ENCODE data around the gene WNT5B.
"Not testable (repeated sequence)": the region's sequence is repeated elsewhere in the genome, so short reads cannot be mapped to it uniquely, and the experiment has no call there.

WNT5B gene

DNA sequence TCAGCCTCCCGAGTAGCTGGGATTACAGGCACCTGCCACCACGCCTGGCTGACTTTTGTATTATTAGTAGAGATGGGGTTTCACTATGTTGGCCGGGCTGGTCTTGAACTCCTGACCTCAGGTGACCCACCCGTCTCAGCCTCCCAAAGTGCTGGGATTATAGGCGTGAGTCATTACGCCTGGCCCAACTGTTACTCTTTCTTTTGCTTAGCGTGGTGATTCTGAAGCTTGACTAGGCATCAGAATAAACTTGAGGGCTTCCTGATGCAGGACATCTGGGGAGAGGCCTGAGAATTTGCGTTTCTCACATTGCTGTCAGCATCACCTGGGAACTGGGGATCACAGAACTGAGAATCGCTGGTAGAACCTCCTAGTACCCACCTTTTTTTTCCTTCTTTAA is 26.3 kb upstream of the WNT5B start:
- not testable (repeated sequence) for DNase-seq

DNA sequence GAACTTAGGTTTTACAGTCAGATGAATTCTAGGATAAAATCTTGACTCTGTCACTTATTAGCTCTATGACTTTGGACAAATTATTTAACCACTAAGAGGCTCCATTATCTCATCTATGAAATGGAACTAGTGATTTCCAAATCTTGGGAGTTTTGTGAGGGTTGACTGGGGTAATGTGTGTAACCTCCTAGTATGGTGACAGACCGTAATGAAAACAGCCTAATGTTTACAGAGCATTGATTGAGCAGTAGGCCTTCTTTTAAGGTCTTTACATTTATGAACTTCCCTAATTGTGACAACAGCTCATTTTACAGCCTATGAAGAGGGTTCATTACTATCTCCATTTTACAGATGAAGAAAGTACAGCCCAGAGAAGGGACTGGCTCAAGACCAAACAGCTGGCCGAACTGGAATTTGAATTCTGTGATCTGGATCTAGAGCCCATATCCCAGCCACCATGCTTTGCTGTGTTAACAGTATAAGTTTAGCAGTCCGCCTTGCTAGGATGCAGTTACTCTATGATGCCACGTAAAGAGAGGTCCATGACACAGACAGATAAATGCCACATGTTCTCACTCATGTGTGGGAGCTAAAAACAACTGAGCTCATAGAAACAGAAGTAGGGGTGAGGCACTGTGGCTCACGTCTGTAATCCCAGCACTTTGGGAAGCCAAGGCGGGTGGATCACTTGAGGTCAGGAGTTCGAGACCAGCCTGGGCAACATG is 25.6 kb upstream of the WNT5B start:
- no peak for DNase-seq

DNA sequence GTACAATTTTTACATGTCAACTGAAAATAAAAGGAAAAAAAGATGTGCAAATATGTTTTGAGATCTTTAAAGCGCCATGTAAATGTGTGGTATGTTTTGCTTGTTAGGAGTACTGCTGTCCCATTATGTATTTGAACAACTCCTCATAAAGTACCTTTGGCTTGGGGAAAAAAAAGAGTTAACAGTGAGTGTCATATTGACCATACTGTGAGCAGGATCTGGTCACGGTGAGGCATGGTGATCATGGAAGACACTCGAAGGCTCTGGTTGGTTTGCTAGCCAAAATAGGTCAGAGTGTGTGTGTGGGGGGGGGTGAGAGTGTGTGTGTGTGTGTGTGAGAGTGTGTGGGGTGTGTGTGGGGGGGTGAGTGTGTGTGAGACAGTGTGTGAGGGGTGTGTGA is 24.6 kb upstream of the WNT5B start:
- DNase-seq: no peak

DNA sequence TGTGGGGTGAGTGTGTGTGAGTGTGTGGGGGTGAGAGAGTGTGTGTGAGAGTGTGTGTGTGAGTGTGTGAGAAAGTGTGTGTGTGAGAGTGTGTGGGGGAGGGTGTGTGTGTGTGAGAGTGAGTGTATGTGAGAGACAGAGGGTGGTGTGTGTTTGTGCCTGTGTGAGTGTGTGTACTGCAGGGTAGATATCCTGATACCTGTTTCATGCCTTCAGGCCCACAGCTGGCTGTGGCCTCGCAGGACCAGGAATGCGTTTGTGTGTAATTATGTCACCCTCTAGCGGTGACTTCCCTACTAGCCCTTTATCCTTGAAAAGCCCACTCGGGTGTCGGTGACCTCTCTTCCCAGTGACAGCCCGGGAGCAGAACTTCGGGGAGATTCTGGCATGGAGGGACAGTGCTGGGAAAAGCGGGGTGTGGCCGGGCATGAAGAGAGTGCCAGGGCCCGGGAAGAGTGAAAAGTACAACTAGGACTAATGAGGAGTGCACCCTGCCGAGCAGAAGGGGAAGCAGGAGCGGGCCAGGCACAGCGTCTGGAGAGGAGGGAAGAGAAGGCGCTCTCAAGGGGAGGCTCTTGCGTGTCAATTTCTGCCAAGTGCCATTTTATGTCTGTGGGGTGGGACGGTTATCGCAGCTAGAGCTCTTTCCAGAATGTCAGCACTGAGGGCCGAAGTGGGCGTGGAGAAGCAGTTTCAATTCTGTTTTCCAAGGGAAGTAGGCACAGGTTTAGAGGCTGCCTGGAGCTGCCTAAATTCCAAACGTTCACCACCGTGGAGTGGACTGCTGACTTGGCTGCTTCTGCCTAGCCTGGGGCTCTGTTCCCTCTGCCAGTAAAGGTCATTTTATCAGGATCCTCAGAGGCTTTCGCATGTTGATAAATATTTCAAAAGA is 23.7 kb upstream of the WNT5B start:
- peak; percentile 45 for DNase-seq

DNA sequence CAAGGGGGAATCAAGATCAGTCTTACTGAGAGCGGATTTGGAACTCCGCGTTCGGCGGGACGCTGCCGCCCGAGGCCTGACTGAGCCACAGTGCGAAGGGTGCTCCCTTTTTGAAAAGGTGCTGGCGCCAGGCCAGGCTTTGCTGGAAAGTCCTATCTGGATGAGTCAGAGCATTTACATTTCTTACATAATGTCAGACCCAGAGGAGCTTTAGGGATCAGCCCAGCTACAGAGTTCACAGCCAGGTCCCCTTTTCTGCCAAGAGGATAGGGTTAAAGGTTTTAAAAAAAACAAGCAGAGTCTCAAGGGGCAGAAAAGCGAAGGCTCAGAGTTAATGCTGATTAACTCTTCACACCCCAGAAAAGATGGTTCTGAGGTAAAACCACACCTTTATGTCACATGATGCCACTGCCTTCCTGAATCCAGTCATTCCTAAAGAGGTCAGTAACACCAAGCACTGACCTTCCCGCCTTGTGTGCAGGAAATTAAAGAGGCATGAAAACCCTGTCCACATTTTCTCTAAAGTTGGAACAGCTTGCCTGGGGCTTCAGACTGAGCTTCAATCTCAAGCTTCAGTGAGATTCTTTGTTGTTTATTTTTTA is 22.9 kb upstream of the WNT5B start:
- DNase-seq: peak; percentile 78

DNA sequence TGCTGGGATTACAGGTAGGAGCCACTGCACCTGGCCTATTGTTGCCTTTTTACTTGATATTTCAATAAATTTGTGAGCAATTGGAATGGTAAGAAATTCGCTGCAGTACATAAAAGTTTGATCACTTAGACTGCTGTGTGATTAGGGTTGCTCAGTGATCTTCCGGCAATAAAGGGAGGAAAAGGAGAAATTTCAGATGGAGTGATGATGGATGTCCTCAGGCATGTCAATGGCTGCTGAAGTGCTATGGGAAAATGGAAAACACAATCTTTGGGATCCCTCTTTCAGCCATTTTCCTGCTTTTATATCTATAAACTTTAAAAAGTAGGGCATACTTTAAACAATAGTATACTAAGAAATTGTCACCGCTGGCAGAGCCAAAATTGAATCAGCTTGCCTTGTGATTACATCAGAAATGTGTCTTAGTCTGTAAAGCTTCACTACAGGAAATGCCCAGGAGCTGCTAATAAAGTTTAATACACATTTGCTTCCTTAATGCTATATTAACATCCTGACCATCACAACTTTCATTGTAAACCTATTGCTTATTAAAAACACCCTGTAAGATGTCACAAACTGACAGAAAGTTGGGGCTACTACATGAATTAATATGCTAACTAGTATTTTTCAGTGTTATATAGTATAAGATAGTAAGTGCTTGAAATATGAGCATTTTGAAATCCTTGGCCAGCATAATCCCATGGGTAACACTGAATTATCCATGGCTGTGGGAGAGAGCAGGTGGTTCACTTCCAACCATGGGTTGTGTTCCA is 20.9 kb upstream of the WNT5B start:
- no peak for DNase-seq

DNA sequence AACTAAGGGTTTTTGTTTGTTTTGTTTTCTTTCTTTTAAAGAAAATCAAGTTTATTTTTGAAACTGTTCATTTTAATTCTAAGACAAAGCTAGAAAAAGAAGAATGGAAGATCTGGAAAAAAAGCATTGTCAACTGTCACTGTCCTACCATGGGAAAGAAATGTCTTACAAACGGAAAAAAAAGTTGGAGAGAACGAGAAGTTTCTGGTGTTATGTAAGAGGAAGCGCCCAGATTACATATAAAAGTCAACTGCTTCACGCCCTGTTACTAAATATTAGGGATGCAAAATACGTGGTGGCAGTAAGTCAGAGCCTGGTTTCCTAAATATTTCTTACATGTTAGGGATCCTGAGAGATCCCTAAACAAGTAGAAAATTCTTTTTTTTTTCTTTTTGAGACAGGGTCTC is 20.3 kb upstream of the WNT5B start:
- no peak for DNase-seq

DNA sequence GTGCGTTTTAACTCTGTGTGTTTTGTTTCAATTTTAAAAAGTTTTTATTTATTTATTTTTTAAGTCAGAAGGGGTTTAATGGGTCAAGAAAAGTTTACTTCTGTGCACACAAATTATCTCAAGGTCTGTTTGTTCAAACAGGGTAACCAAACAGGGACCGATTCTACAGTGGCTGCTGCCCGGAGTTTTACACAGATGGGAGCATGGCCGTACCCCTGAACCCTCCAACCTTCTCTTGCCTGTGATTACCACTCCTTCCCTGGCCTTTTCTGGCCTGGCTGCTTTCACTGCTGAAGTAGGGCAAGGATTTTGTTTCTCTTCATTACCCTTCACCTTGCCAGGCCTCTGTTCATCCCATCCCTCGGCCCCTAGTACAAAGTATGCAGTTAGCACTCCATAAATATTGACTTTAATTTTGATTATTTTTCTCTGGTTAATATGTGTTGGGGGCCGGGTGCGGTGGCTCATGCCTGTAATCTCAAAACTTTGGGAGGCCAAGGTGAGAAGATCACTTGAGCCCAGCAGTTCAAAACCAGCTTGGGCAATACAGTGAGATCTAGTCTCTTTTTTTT is 18.9 kb upstream of the WNT5B start:
- DNase-seq: no peak

DNA sequence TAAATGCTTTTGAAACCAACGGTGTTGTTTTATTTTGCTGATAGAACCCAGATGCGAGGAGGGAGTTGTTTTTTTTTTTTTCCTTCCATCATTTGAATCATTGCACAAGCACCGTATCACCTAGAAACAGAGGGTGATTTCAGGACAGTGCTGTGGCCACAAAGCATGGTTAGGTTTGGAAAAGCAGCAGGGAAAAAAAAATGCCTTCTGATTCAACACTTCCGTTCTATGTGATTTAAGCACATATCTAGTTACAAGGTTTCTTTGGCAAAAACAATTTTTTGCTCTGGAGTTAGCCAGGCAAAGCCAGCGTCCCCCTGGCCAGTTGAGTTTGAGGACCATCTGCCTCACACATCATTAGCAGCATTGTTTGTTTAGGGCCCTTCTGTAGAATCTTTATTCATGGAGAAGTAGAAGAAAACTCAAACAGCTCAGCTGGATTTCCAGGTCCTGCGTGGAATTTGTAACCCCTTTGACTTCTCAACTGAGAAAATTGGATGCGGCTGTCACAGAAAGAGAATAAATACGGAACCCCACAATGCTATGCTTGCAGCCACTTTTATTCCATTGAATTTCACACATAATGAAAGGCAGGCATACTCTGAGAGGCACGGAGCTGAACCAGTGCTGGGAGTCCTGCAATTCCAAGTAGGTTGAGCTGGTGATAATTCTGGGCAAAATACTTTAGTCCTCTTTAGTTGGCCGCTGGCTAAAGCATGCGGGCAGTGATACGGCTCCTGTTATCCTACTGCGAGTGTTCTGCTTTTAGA is 17.0 kb upstream of the WNT5B start:
- DNase-seq: no peak

DNA sequence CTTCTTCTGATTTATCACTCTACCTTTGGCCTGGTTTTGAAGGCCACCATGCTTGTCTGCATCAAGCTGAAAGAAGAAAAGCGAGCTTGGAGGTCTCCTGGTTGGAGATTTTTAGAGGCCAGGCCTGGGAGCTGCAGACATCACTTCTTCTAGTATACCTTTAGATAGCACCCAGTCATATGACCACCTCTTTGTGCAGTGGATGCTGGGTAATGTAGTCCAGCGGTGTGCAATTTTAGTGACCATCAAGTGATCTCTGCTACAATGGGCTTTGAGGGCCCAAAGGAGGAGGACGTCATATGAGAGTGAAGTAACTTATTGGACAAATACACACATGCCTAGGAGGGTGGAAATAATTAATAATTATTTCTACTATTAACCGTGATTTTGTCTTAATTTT is 15.2 kb upstream of the WNT5B start:
- no peak for DNase-seq

DNA sequence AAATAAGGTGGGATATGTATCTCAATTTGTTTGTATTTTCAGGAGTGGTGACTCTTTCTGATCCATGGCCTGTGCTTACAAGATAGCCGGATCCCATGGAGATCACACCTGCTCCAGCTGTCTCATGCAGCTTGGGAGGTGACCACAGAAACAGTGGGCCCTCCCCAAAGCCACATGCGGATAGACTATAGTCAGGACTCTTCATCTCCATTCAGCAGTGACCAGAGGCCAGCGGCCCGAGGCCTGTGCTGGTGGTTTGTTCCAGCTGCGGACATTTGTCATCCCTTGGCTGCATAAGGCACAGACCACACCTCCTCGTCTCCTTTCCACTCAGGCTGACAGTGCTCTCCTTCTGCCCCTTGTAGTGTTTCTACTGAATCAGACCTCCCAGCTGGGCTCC is 14.7 kb upstream of the WNT5B start:
- DNase-seq: no peak

DNA sequence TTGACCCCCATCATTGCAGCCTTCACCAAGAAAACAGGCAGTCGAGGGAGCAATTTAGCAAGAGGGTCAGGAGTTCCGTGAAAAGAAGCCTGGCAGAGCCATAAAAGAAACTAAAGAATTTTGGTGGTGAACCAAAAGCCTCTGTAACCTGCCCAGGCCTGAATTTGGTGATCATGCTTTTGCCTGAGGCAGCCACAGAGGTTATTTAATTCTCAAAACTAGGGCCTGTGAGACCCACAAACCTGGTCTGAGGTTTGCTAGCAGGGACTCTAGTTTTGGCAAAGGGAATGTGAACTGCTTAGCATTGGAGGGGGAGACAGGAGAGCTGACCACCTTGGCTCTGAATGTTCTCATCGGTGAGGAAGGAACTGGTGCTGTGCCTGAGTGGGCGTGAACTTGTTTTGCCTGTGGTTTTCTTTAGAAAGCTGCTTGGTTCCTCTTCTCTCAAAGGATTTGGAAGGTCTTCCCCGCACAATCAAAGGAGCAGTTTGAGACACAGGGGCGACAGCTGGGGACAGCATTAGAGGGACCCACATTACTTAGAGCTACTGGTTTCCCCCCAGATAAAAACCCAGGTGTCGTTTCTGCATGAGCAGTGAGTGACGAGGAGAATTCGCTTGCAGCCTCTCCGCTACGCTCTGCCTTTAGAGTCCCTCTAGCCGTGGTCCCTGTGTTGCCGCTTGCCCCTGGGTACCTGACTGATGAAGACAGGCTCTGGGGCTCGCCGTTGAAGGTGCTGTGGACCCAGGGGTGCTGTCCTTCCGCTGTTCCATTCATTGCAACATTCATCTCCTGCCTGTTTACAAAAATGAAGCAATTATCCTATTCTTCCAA is 12.6 kb upstream of the WNT5B start:
- no peak for DNase-seq

DNA sequence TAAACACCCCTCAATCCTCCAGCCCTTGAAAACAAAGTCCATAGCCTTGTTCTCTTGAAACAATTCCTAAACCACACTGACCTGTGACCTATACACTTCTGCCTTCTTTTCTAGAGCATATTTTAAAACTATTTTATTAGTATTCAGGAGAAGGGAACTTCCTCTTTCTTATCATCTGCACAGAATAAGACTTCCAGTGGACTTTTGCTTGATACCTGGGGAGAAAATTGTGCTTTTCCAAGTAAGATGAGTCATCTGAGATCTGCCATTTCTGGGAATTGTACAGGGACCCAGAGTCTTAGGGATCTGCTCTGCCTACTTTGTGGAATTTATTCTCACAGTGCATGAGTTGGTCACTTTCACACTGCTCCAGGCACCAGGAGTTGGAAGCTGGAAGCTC is 10.5 kb upstream of the WNT5B start:
- no peak for DNase-seq

DNA sequence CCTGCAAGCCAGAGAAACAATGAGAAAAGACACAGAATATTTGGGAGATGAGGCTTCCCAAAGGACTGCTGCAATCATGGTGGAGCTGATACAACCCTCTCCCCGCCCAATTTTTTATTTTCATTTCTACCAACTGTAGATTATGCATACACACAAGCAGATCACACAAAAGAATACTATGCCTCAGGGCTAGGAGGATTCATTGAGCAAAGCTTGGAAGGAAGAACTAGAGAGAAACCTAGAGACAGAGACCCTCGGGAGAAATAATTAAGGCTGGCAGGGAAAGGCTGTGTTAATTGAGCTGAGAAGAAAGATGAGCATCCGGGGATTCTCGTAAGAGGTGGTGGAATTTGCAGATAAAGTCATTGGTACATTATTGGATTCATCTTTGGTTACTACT is 9.9 kb upstream of the WNT5B start:
- DNase-seq: no peak

DNA sequence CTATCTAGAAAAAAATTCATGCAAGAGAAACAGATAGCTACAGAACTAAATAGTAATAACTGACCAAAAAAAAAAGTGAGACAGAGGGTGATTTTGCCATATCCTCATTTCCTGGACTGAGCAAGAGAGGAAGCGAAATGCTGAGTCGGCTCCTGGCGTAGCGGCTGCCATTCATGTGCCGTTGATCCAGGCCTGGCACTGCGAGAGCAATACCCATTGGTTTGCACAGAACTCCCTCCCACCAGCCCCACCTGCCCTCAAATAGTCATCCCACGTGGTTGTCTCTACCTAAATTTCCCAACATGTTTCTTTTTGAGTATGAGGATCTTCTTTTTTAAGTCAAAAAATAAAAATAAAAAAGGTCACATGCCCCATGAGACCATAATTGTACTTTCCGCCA is 9.4 kb upstream of the WNT5B start:
- no peak for DNase-seq

DNA sequence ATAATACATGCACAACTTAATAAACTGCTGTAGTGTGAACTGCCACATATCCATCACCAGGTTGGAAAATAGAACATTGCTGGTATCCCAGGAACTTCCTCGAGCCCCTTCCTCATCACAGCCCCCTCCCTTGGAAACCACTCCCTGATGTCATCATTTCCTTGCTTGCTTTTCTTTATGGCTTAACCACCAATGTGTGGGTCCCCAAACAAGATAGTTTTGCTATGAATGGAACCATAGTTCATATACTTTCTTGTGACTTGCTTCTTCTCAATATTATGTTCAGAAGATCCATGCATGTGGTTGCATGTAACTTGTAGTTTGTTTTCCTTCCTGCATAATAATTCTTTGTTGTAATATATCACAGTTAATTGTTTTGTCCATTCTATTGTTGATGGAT is 8.9 kb upstream of the WNT5B start:
- no peak for DNase-seq

DNA sequence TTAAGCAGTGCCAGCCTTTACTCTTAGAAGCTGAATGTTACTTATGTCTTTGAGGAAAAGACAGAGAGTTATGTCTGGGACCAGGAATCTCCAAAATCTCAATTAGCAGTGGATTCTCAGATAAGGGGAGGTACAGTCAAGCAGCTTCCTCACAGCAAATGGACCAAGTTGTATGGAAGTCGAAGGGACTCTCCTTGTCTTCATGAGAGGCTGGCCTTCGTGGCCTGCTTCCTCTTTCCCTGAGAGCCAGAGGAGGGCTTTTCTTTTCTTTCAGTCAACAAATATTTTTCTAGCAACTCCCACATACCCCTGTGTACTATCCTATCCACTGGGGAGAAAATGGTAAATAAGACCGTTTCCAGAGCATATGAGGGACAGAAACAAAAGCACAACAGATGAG is 6.6 kb upstream of the WNT5B start:
- no peak for DNase-seq

DNA sequence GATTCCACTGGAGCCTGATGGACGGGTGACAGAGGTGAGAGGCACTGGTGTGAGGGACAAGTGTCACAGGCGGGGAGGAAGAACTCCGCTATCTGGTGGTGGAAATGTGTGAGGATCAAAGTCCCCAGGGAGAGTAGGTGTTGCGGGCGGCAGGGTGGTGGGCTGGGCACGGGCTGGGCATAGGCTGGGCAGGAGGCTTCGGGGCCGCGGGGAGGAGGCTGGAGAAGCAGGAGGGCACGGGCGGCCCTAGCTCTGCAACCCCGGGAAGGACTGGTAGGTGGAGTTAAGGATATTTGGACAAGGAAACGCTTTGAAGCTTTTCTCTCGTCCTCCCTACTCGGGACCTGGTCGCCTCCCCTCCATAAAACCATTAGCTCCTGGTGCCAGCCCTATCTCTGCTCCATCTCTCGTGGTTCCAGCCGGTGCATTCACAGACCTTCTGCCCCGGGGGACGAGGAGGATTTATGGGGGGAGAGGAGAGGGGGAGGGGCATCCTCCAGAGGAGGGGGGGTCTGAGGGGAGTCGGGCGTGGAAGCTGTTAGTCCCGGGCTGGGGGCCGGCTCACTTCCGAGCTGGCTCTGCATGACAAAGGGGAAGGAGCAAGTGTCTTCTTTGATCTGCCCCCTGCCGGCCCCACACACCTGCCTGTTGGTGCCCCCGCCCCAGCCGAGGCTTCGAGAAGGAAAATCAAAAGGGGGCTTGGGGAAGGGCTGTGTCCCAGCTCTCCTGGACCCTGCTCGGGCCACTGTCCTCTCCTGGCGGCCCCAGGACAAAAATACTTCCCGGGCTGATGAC is 504 bp downstream of the WNT5B start:
- peak; percentile 3 for DNase-seq

DNA sequence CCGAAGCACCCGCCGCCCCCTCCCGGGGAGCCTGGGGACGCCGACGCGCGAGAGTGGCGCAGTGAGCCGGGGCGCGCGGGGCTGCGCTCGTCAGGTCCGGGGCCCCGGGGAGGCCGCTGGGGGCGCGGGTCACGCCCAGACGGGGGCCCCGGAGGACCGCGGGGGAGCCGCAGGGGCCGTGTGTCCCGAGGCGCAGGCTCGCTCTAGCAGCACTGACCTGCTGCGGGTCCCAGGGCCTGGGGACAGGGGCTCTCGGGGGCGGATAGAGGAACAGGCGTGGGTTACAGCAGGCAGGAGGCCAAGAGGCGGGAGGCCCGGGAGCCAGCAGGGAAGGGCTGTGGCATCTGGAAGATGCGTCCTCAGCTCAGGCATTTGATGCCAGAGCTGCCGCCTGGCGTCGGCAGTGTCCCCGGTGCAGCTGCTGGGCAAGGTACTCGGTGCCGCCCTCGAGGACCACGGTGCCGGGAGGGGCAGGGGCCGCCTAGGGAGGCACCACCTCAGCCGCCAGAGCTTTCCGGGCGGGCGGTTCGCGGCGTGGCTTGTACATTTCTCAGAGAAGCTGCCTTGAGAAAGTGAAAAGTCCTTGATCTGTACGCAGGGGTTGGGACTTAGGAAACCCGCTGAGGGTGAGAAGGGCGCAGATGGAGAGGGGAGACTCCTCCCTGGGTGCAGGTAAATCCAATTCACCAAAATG is 1.2 kb downstream of the WNT5B start:
- peak; percentile 21 for DNase-seq

Data from activated naive CD4-positive, alpha-beta T cell treated with Interleukin-2 at 50 U/mL for 16 hours (primary cell).